Keratinocyte (primary cell): ENCODE results near the gene FGF1.

Experiments
- CTCF ChIP-seq, 3 experiments: IDR thresholded peaks in 1 of 3; conservative IDR thresholded peaks in 1 of 3; optimal IDR thresholded peaks in 1 of 3; 2 replicates in 2 of 3; 3 replicates in 1 of 3; pipeline versions ENCODE3 to v1.5.1; 2011; ENCODE audit warnings: low read length in 3 of 3, mild to moderate bottlenecking in 3 of 3, moderate library complexity in 2 of 3, control low read depth in 1 of 3, inconsistent platforms in 1 of 3; ENCODE audit not compliant: insufficient read depth in 2 of 3; ENCODE audit errors: extremely low read depth in 1 of 3
- EZH2 ChIP-seq: IDR thresholded peaks from one replicate; pipeline ENCODE4 v1.6.1; 2012; ENCODE audit warnings: inconsistent platforms, mild to moderate bottlenecking, low read length, moderate library complexity

DNA sequence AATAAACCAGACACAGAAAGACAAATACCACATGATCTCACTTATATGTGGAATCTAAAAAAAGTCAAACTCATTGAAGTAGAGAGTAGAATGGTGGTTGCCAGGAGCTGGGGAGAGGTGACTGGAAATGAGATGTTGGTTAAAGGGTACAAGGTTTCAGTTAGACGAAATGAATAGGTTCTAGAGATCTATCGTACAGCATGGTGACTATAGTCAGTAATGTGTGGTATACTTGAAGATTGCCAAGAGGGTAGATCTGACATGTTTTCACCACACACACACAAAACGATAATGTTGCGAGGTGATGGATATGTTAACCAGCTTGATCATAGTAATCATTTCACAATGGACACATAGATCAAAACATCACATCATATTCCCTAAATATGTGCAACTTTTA, 46.4 kb downstream of the FGF1 start:
- TF ChIP-seq CTCF (optimal IDR thresholded peaks at IDR 0.05 in 1 of 3, IDR thresholded peaks at IDR 0.05 in 1 of 3, conservative IDR thresholded peaks at IDR 0.05 in 1 of 3; ENCODE audit: extremely low read depth in 1 of 3, insufficient read depth in 2 of 3, low read length in 3 of 3): no peak
- TF ChIP-seq EZH2: no peak
